GM12875 (cell line): ENCODE results near the gene FCMR.

Source experiments
- H3K4me3 ChIP-seq: one replicate; pipeline ENCODE4 v1.5.1; 2011; ENCODE audit warnings: low read depth, low read length, control low read depth
- CTCF ChIP-seq: IDR thresholded peaks from 2 replicates; pipeline ENCODE4 v1.5.1; 2011; ENCODE audit warnings: low read depth, mild to moderate bottlenecking, control low read depth, inconsistent platforms, low read length, moderate library complexity, borderline replicate concordance; ENCODE audit not compliant: insufficient read depth

Gene FCMR

GRCh38 chr1:206873603-206874188 is 48.0 kb downstream of the FCMR start:
- no peak for TF ChIP-seq CTCF
- no peak overlapping the region for H3K4me3 ChIP-seq

GRCh38 chr1:206872139-206872538 is 49.6 kb downstream of the FCMR start:
- TF ChIP-seq CTCF: no peak

GRCh38 chr1:206868264-206868663 is 53.5 kb downstream of the FCMR start:
- no peak for TF ChIP-seq CTCF
- H3K4me3 ChIP-seq: no peak overlapping the region

More at GRCh38 chr1:206872139-206872538, 49.6 kb downstream of the FCMR start:
- H3K4me3 ChIP-seq: no peak overlapping the region

GRCh38 chr1:206867716-206868115 is 54.0 kb downstream of the FCMR start:
- TF ChIP-seq CTCF: no peak
- H3K4me3 ChIP-seq: no peak overlapping the region

- H3K4me3 ChIP-seq: no peak overlapping the region
- TF ChIP-seq CTCF: no peak
Observed at GRCh38 chr1:206867239-206867638, 54.5 kb downstream of the FCMR start.

- no peak for TF ChIP-seq CTCF
- no peak overlapping the region for H3K4me3 ChIP-seq
Observed at GRCh38 chr1:206866062-206866461, 55.7 kb downstream of the FCMR start.

- H3K4me3 ChIP-seq: peak within 1 kb of the TSS; percentile 6
- peak; percentile 92 for TF ChIP-seq CTCF
Observed at GRCh38 chr1:206864939-206865671, 56.6 kb downstream of the FCMR start, which contains the start of gene IL20. Gene IL20, plus strand, starts transcription at chr1:206865623. Its CDS starts 230 bp downstream, at chr1:206865853.
